Adipocyte (in vitro differentiated cells): ENCODE results near the gene MALSU1.
"Not testable (repeated sequence)": the region's sequence is repeated elsewhere in the genome, so short reads cannot be mapped to it uniquely, and the experiment has no call there.

ENCODE experiments used
- DNase-seq: peaks from one replicate; pipeline ENCODE4 v3.0.0-alpha.2; 2015; ENCODE audit warnings: low read depth
- H3K27me3 ChIP-seq: replicated peaks from 2 replicates; pipeline ENCODE4 v1.7.0; 2013; ENCODE audit warnings: mild to moderate bottlenecking, low read length, moderate library complexity; ENCODE audit not compliant: control insufficient read depth, insufficient read depth
- H3K36me3 ChIP-seq: 2 replicates; pipeline ENCODE4 v1.7.0; 2013; ENCODE audit warnings: low read length, mild to moderate bottlenecking, moderate library complexity; ENCODE audit not compliant: control insufficient read depth, insufficient read depth, severe bottlenecking
- H3K4me1 ChIP-seq: 2 replicates; pipeline ENCODE4 v1.7.0; 2013; ENCODE audit warnings: mild to moderate bottlenecking, low read length, moderate library complexity; ENCODE audit not compliant: control insufficient read depth, insufficient read depth
- H3K4me3 ChIP-seq: 2 replicates; pipeline ENCODE4 v1.7.0; 2013; ENCODE audit warnings: mild to moderate bottlenecking, low read length, moderate library complexity
- H3K9ac ChIP-seq: 2 replicates; pipeline ENCODE4 v1.7.0; 2013; ENCODE audit warnings: mild to moderate bottlenecking, low read length, moderate library complexity
- H3K9me3 ChIP-seq: 2 replicates; pipeline ENCODE4 v1.7.0; 2013; ENCODE audit warnings: mild to moderate bottlenecking, low read length, moderate library complexity; ENCODE audit not compliant: control insufficient read depth

Gene MALSU1

GRCh38 chr7:23312141-23312540 lies 13.0 kb downstream of the MALSU1 start:
- not testable (repeated sequence) for H3K9ac ChIP-seq, H3K9me3 ChIP-seq, DNase-seq, H3K27me3 ChIP-seq, H3K4me3 ChIP-seq
- peaks cover 56% of the 10 kb centered on the region for H3K36me3 ChIP-seq
- peaks cover 11% of the 10 kb centered on the region for H3K4me1 ChIP-seq

- H3K36me3 ChIP-seq: peaks cover 24% of the 10 kb centered on the region
- H3K4me3 ChIP-seq: no peak overlapping the region
- DNase-seq: no peak
- H3K9me3 ChIP-seq: no peaks in the 10 kb centered on the region
- H3K27me3 ChIP-seq: no peaks in the 10 kb centered on the region
- H3K4me1 ChIP-seq: peaks cover 11% of the 10 kb centered on the region
- H3K9ac ChIP-seq: no peak overlapping the region
These were observed 16.2 kb downstream of the MALSU1 start for GRCh38 chr7:23315366-23315765.

GRCh38 chr7:23331132-23331531 lies 32.0 kb downstream of the MALSU1 start:
- Histone ChIP-seq H3K4me3 (no peak overlapping the region), H3K9ac (no peak overlapping the region), H3K4me1 (peaks cover 44% of the 10 kb centered on the region), H3K27me3 (no peaks in the 10 kb centered on the region), H3K36me3 (no peaks in the 10 kb centered on the region), H3K9me3 (no peaks in the 10 kb centered on the region)
- DNase-seq: no peak

DNA sequence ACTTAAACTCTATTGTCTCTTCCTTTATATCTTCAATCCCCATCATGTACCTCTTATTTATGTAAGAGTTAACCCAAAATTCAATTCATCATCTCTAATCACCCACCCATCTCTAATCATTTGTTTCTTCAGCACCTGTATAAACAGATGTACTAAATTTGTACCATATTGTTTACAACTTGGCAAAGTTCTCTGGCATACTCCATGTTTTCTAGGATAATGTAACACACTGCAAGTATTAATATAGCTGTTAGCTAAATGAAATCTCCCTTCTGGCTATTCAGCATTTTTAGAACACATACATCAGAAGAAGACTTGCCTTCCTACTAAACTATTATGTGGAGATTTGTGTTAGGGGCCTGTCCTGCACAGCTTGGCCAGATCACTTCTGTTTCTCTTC lies 33.1 kb downstream of the MALSU1 start:
- H3K9me3 ChIP-seq: peaks cover 2% of the 10 kb centered on the region
- H3K9ac ChIP-seq: peak overlapping the region; percentile 72
- no peak for DNase-seq
- no peaks in the 10 kb centered on the region for H3K27me3 ChIP-seq
- peaks cover 44% of the 10 kb centered on the region for H3K4me1 ChIP-seq
- no peaks in the 10 kb centered on the region for H3K36me3 ChIP-seq
- H3K4me3 ChIP-seq: peak overlapping the region; percentile 45

- Histone ChIP-seq H3K9ac (peak overlapping the region; percentile 72), H3K36me3 (peaks cover 5% of the 10 kb centered on the region), H3K4me3 (peak overlapping the region; percentile 45), H3K4me1 (peaks cover 44% of the 10 kb centered on the region), H3K27me3 (no peaks in the 10 kb centered on the region), H3K9me3 (peaks cover 8% of the 10 kb centered on the region)
- DNase-seq: peak; percentile 65
These were observed 33.9 kb downstream of the MALSU1 start for GRCh38 chr7:23332910-23333612.

DNA sequence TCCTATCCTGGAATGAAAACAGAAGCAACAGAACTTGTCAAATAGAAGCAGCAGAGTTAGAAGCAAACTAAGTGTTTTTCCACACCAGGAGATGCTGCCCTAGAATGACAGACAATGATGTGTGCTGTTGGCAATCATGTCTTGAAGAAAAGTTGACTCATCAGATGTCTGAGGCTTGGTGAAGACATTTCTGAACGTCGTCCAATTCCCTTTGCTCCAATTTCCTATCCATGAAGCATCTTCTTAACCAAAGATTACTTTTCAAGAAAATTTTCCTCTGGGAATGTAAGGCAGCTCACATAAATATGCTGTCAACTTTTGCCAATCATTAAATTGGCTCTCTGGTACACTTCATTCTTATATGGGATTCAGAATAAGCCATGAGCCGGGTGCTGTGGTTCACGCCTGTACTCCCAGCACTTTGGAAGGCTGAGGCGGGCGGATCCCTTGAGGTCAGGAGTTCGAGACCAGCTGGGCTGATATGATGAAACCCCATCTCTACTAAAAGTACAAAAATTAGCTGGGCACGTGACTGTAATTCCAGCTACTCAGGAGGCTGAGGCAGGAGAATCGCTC lies 34.6 kb downstream of the MALSU1 start:
- H3K4me1 ChIP-seq: peaks cover 44% of the 10 kb centered on the region
- H3K36me3 ChIP-seq: peaks cover 5% of the 10 kb centered on the region
- H3K9ac ChIP-seq: peak overlapping the region; percentile 72

GRCh38 chr7:23334482-23335056 lies 35.4 kb downstream of the MALSU1 start:
- H3K9me3 ChIP-seq: peaks cover 8% of the 10 kb centered on the region
- H3K36me3 ChIP-seq: peaks cover 5% of the 10 kb centered on the region
- H3K4me3 ChIP-seq: peak overlapping the region; percentile 20
- H3K9ac ChIP-seq: peak overlapping the region; percentile 53
- no peaks in the 10 kb centered on the region for H3K27me3 ChIP-seq
- H3K4me1 ChIP-seq: peaks cover 44% of the 10 kb centered on the region
- peak; percentile 93 for DNase-seq

More for the DNA sequence above, 34.6 kb downstream of the MALSU1 start:
- Histone ChIP-seq H3K9me3 (peaks cover 8% of the 10 kb centered on the region), H3K27me3 (no peaks in the 10 kb centered on the region), H3K4me3 (peak overlapping the region; percentile 45)
- peak; percentile 90 for DNase-seq

- Histone ChIP-seq H3K9me3 (peaks cover 8% of the 10 kb centered on the region), H3K9ac (peak overlapping the region; percentile 8), H3K36me3 (peaks cover 5% of the 10 kb centered on the region), H3K4me3 (peak overlapping the region; percentile 3), H3K4me1 (peaks cover 44% of the 10 kb centered on the region), H3K27me3 (no peaks in the 10 kb centered on the region)
- no peak for DNase-seq
These were observed 36.0 kb downstream of the MALSU1 start for GRCh38 chr7:23335136-23335535.

DNA sequence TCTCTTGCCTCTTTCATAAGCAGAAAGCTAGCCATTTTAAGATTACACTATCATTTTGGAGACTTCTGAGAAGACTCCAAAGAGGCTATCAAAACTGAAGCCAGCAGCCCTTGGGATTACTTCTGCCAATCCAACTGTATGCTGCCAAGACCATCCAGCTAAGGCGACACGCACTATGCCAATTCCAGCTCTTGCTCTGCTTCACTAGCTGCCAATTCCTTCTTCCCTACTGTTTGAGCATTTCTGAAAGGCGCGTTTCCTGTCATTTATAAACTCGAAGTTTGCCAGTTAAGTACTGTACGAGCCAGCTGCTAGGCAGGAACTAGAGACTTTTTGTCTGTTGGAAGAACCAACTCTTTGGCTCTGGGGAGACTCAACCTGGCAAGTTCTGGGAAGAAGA lies 36.5 kb downstream of the MALSU1 start:
- DNase-seq: no peak
- Histone ChIP-seq H3K9ac (no peak overlapping the region), H3K36me3 (peaks cover 5% of the 10 kb centered on the region), H3K4me3 (no peak overlapping the region), H3K9me3 (peaks cover 8% of the 10 kb centered on the region), H3K4me1 (peaks cover 44% of the 10 kb centered on the region), H3K27me3 (no peaks in the 10 kb centered on the region)

DNA sequence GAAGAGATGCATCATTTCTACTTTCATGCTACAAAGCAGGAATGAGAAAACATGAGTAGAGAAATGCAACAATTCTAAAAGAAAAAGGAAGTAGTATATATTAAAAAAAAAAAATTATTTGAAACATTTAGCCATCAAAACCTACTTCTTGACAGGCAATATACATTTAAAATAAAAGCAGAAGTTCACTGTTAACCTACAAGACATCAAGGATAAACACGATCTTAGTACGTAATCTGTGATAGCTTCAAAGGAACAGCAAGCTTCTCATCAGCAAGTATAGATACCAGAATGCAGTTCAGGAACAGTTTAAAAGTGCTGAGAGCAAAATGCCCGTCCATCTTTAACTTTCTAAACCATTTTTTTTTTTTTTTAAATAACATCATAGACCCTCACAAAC lies 36.9 kb downstream of the MALSU1 start:
- DNase-seq: no peak
- Histone ChIP-seq H3K36me3 (peaks cover 5% of the 10 kb centered on the region), H3K9me3 (peaks cover 8% of the 10 kb centered on the region), H3K9ac (no peak overlapping the region), H3K4me1 (peaks cover 41% of the 10 kb centered on the region), H3K4me3 (no peak overlapping the region), H3K27me3 (no peaks in the 10 kb centered on the region)

DNA sequence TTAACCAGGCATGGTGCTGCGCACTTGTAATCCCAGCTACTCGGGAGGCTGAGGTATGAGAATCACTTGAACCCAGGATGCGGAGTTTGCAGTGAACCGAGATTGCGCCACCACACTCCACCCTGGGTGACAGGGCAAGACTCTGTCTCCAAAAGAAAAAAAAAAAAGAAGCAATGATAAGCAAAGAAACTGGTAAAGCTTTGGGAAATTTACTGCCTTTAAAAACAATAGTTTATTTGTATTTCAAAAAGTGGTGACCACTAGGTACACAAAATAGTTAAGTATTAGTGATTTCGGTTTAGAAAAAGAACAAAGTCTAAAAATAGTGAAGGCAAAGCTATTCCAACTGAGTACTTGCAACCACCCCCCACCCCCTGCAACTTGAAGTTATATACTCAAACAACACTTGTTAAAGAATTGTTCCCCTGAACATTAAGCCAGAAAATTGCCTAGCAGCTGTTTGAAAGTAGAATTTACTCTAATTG lies 37.7 kb downstream of the MALSU1 start:
- Histone ChIP-seq H3K9me3 (peaks cover 8% of the 10 kb centered on the region), H3K4me1 (peaks cover 39% of the 10 kb centered on the region), H3K4me3 (no peak overlapping the region), H3K9ac (no peak overlapping the region), H3K27me3 (no peaks in the 10 kb centered on the region), H3K36me3 (peaks cover 5% of the 10 kb centered on the region)
- DNase-seq: no peak
